HepG2 (cell line): ENCODE measurements around the gene OVCA2. TPM values are rescaled to one million over a fixed set of nuclear protein-coding genes. Genes with fewer than 3 reads are reported as not detected.

Experiments used
- ATAC-seq: fragments of 200-7000 bp; cut with Tn5 transposase; 3 replicates; pipeline ENCODE4 v1.9.1; 2020; ENCODE audit warnings: mild to moderate bottlenecking, moderate library complexity
- BruUV-seq: library from RNA; stranded (reverse); fragments of 400-500 nt; replicated peaks from 2 replicates; lab custom pipeline; 2021; lab: Mats Ljungman, UMichigan
- CTCF ChIA-PET: fragments of 300-600 bp; formaldehyde crosslinking; extraction: SDS; loops from one replicate; lab custom pipeline; 2021; ENCODE audit warnings: low total read pairs, inconsistent platforms, low intra/inter-chr PET ratio; lab: Yijun Ruan, JAX
- POLR2A ChIA-PET: fragments of 350-600 bp; sonication (Branson Sonifier 250); formaldehyde crosslinking; loops from one replicate; lab custom pipeline; 2020; ENCODE audit warnings: antibody characterized with exemption, inconsistent platforms; lab: Yijun Ruan, JAX
- DNase-seq: peaks from one replicate; pipeline ENCODE4 v3.0.0-alpha.2; 2015; ENCODE audit warnings: low spot score
- FAIRE-seq: peaks from 3 replicates; lab custom pipeline; 2011; peaks lifted over from hg19 to GRCh38; lab: Jason Lieb, UNC
- H2AFZ ChIP-seq: one replicate; pipeline ENCODE4 v1.6.1; 2011; ENCODE audit warnings: low read length, inconsistent platforms
- H3K27ac ChIP-seq: fragments of 300-600 bp; 3 replicates; pipeline ENCODE4 v1.8.0; 2011; ENCODE audit warnings: mixed run types, mild to moderate bottlenecking, mixed read lengths, low read length, inconsistent platforms; ENCODE audit not compliant: insufficient read depth; ENCODE audit errors: extremely low read length
- H3K27me3 ChIP-seq, 2 experiments: fragments of 200-600 bp in 1 of 2; 2 replicates in 1 of 2; 3 replicates in 1 of 2; pipeline versions ENCODE4 v1.6.0 to v1.8.0; 2011; ENCODE audit warnings: low read length in 2 of 2, mild to moderate bottlenecking in 2 of 2, moderate library complexity in 2 of 2, inconsistent platforms in 1 of 2; ENCODE audit not compliant: insufficient read depth in 2 of 2, control insufficient read depth in 1 of 2
- H3K36me3 ChIP-seq, 2 experiments: fragments of 200-600 bp in 1 of 2; replicated peaks in 1 of 2; 2 replicates in 1 of 2; 3 replicates in 1 of 2; pipeline versions ENCODE4 v1.5.1 to v1.8.0; 2011; ENCODE audit warnings: low read length in 2 of 2, inconsistent platforms in 1 of 2; ENCODE audit not compliant: insufficient read depth in 2 of 2, control insufficient read depth in 1 of 2
- H3K4me1 ChIP-seq: 2 replicates; pipeline ENCODE4 v1.5.1; 2012; ENCODE audit warnings: low read length, inconsistent platforms; ENCODE audit not compliant: insufficient read depth
- H3K4me2 ChIP-seq: 2 replicates; pipeline ENCODE4 v1.6.0; 2011; ENCODE audit warnings: low read depth, low read length, inconsistent platforms
- H3K4me3 ChIP-seq, 3 experiments: fragments of 200-600 bp in 1 of 3; sonication (generic), shearing (Covaris generic) in 1 of 3; replicated peaks in 1 of 3; 2 replicates each; pipeline ENCODE4 v1.5.1; 2011 to 2016; ENCODE audit warnings: low read length in 3 of 3, inconsistent platforms in 2 of 3, low read depth in 2 of 3, mild to moderate bottlenecking in 2 of 3, control low read depth in 1 of 3, mixed read lengths in 1 of 3; ENCODE audit not compliant: insufficient read depth in 1 of 3
- H3K79me2 ChIP-seq: one replicate; pipeline ENCODE4 v1.6.1; 2011; ENCODE audit warnings: low read length, inconsistent platforms; ENCODE audit not compliant: insufficient read depth
- H3K9ac ChIP-seq: 2 replicates; pipeline ENCODE4 v1.6.0; 2011; ENCODE audit warnings: mild to moderate bottlenecking, low read depth, low read length, inconsistent platforms; ENCODE audit not compliant: insufficient read depth
- H3K9me3 ChIP-seq: 2 replicates; pipeline ENCODE4 v1.5.1; 2012; ENCODE audit warnings: mild to moderate bottlenecking, low read length
- H4K20me1 ChIP-seq: 2 replicates; pipeline ENCODE4 v1.6.0; 2011; ENCODE audit warnings: inconsistent platforms, mild to moderate bottlenecking, low read length, moderate library complexity; ENCODE audit not compliant: insufficient read depth
- ZNF207 ChIP-seq: fragments of 450-650 bp; IDR thresholded peaks from 2 replicates; pipeline ENCODE4 v1.6.1; 2016; ENCODE audit warnings: antibody characterized with exemption, borderline replicate concordance
- WGBS: methylation state at CpG from one replicate; pipeline ENCODE4 v1.1.6; 2017; ENCODE audit warnings: low lambda C conversion rate; 5-methylcytosine and 5-hydroxymethylcytosine counted together
- in situ Hi-C: cut with HindIII; loops from 2 replicates; pipeline ENCODE4 v1.10.0; 2017; ENCODE audit warnings: low pct_unique_long_range_greater_than_20kb; ENCODE audit not compliant: extremely low pct_ligation_motif_present
- intact Hi-C: fragments of 100-400 bp; cut with micrococcal nuclease; formaldehyde crosslinking; loops from one replicate; pipeline ENCODE4 v1.10.0; 2022; ENCODE audit not compliant: unreplicated experiment
- polyA plus RNA-seq, 8 experiments: library from polyadenylated mRNA; depleted of rRNA in 3 of 8; stranded (reverse) in 7 of 8; unstranded in 1 of 8; fragments of >200 nt; fragmentation: Illumina TruSeq in 4 of 8; extraction: Trizol in 4 of 8; gene quantifications; 2 replicates each; pipeline versions ENCODE4 v1.2.1 to v1.2.3, GENCODE V29; 2011 to 2016; ENCODE audit warnings: low read depth in 4 of 8, missing spikeins in 1 of 8, mixed read lengths in 1 of 8; ENCODE audit not compliant: insufficient read depth in 1 of 8
- total RNA-seq, 5 experiments: library from RNA; depleted of rRNA; stranded (reverse); fragments of >200 nt; fragmentation: Illumina TruSeq; extraction: Trizol; gene quantifications; 2 replicates each; pipeline ENCODE4 v1.2.3, GENCODE V29; 2016; ENCODE audit warnings: low read depth in 1 of 5
- TF ChIP-seq, protein P1 (sequence below): sonication (generic); formaldehyde crosslinking; IDR thresholded peaks from 2 replicates; pipeline ENCODE4 v1.4.0; 2020; ENCODE audit warnings: missing genetic modification reagents
- TF ChIP-seq, protein P2 (sequence below): sonication (generic); formaldehyde crosslinking; IDR thresholded peaks from 2 replicates; pipeline ENCODE4 v1.4.0; 2020; ENCODE audit warnings: missing genetic modification reagents; ENCODE audit errors: not compliant biosample characterization
- TF ChIP-seq, protein P3 (sequence below): sonication (generic); formaldehyde crosslinking; IDR thresholded peaks from 2 replicates; pipeline ENCODE4 v1.9.0; 2021; ENCODE audit warnings: mild to moderate bottlenecking, missing genetic modification reagents

OVCA2 gene
- total and polyA plus RNA-seq, 2 of the 13 experiments (the other 11 are each of a cell fraction or from before 2014, with no cell fraction given), result 23.7 to 28.2 TPM

DNA sequence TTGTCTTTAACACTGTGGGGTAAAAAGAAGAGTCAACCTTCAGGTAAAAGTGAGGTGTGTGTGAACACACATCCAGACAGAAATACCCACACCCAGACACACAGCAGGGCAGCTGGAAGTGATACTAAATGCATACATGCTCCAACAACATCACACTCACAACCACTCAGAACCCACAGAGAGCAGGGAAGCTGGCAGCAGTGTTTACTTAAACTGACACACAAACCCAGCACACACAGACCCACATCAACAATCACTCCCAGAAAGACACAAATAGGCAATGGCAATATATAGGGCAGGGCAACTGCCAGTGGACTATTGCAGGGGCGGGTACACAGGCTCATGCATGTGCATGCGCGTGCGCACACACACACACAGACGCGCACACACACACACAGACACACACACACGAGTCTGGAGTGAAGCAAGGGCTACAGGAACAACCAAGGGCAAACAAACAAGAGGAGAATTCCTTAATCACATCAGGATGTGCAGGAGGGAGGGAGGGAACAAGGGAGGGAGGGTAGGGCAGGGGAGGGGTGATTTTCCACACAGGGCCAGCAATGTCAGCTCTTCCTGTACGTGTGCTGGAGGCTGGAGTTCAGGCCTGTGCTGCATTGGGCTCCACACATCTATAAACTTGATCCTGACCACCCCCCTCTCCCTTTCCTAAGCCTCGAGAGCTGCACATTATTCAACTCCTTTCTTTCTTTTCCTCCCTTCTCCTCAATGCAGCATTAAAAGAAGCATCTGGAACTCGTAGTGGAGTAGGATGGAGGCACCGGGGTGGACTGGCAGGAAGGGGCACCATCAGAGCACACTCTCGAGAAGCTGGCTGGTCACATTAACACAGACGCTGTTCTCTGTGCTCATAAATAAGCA lies 43.2 kb downstream of the OVCA2 start:
- BruUV-seq, result no TSS peak
- intact Hi-C loops (no loop called here), in situ Hi-C loops (no loop called here)
- ChIA-PET CTCF (no interaction called here), POLR2A (no interaction called here)
- WGBS, result 89% methylated on average over 13 of the region's 13 CpGs
- DNase-seq, result peak; percentile 41
- no peak overlapping the region for H3K9ac ChIP-seq
- no peaks in the 10 kb centered on the region for H4K20me1 ChIP-seq
- FAIRE-seq, result no peak
- TF ChIP-seq, protein P1, sequence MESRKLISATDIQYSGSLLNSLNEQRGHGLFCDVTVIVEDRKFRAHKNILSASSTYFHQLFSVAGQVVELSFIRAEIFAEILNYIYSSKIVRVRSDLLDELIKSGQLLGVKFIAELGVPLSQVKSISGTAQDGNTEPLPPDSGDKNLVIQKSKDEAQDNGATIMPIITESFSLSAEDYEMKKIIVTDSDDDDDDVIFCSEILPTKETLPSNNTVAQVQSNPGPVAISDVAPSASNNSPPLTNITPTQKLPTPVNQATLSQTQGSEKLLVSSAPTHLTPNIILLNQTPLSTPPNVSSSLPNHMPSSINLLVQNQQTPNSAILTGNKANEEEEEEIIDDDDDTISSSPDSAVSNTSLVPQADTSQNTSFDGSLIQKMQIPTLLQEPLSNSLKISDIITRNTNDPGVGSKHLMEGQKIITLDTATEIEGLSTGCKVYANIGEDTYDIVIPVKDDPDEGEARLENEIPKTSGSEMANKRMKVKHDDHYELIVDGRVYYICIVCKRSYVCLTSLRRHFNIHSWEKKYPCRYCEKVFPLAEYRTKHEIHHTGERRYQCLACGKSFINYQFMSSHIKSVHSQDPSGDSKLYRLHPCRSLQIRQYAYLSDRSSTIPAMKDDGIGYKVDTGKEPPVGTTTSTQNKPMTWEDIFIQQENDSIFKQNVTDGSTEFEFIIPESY (CRISPR knock-in tag), result peak; percentile 98
- TF ChIP-seq, protein P2, sequence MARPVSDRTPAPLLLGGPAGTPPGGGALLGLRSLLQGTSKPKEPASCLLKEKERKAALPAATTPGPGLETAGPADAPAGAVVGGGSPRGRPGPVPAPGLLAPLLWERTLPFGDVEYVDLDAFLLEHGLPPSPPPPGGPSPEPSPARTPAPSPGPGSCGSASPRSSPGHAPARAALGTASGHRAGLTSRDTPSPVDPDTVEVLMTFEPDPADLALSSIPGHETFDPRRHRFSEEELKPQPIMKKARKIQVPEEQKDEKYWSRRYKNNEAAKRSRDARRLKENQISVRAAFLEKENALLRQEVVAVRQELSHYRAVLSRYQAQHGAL (CRISPR knock-in tag), result no peak
- TF ChIP-seq, protein P3, sequence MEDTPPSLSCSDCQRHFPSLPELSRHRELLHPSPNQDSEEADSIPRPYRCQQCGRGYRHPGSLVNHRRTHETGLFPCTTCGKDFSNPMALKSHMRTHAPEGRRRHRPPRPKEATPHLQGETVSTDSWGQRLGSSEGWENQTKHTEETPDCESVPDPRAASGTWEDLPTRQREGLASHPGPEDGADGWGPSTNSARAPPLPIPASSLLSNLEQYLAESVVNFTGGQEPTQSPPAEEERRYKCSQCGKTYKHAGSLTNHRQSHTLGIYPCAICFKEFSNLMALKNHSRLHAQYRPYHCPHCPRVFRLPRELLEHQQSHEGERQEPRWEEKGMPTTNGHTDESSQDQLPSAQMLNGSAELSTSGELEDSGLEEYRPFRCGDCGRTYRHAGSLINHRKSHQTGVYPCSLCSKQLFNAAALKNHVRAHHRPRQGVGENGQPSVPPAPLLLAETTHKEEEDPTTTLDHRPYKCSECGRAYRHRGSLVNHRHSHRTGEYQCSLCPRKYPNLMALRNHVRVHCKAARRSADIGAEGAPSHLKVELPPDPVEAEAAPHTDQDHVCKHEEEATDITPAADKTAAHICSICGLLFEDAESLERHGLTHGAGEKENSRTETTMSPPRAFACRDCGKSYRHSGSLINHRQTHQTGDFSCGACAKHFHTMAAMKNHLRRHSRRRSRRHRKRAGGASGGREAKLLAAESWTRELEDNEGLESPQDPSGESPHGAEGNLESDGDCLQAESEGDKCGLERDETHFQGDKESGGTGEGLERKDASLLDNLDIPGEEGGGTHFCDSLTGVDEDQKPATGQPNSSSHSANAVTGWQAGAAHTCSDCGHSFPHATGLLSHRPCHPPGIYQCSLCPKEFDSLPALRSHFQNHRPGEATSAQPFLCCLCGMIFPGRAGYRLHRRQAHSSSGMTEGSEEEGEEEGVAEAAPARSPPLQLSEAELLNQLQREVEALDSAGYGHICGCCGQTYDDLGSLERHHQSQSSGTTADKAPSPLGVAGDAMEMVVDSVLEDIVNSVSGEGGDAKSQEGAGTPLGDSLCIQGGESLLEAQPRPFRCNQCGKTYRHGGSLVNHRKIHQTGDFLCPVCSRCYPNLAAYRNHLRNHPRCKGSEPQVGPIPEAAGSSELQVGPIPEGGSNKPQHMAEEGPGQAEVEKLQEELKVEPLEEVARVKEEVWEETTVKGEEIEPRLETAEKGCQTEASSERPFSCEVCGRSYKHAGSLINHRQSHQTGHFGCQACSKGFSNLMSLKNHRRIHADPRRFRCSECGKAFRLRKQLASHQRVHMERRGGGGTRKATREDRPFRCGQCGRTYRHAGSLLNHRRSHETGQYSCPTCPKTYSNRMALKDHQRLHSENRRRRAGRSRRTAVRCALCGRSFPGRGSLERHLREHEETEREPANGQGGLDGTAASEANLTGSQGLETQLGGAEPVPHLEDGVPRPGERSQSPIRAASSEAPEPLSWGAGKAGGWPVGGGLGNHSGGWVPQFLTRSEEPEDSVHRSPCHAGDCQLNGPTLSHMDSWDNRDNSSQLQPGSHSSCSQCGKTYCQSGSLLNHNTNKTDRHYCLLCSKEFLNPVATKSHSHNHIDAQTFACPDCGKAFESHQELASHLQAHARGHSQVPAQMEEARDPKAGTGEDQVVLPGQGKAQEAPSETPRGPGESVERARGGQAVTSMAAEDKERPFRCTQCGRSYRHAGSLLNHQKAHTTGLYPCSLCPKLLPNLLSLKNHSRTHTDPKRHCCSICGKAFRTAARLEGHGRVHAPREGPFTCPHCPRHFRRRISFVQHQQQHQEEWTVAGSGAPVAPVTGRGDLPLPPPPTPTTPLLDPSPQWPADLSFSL (CRISPR knock-in tag), result peak; percentile 80
- TF ChIP-seq ZNF207, result no peak
- no peak for ATAC-seq
- H2AFZ ChIP-seq, result no peak overlapping the region
- H3K27me3 ChIP-seq, result no peaks in the 10 kb centered on the region
- no peak overlapping the region for H3K27ac ChIP-seq
- no peak overlapping the region for H3K4me2 ChIP-seq
- no peaks in the 10 kb centered on the region for H3K9me3 ChIP-seq
- H3K4me1 ChIP-seq, result peaks cover 32% of the 10 kb centered on the region
- no peaks in the 10 kb centered on the region for H3K79me2 ChIP-seq
- peaks cover 3 to 28% of the 10 kb centered on the region in 2 experiments; a peak in 4 of 5 replicates for H3K36me3 ChIP-seq
- no peak overlapping the region for H3K4me3 ChIP-seq
